PFSK-1 (cell line): Measurements from ENCODE around the gene DGKH.

Experiments used
- FOXP2 ChIP-seq: optimal IDR thresholded peaks from 2 replicates; pipeline ENCODE3; 2011; ENCODE audit warnings: borderline replicate concordance, control low read depth, inconsistent platforms; ENCODE audit not compliant: insufficient read depth; ENCODE audit errors: extremely low read length, extremely low read depth
- POLR2AphosphoS5 ChIP-seq: IDR thresholded peaks from 2 replicates; pipeline ENCODE4 v1.6.1; 2012; ENCODE audit warnings: low read depth, mild to moderate bottlenecking, control low read depth, low read length, moderate library complexity
- REST ChIP-seq, 2 experiments: IDR thresholded peaks; 2 replicates each; pipeline versions ENCODE4 v1.6.1 to v1.8.0; 2011 to 2012; ENCODE audit warnings: low read depth in 2 of 2, low read length in 2 of 2, control low read depth in 1 of 2, inconsistent platforms in 1 of 2, mild to moderate bottlenecking in 1 of 2, moderate library complexity in 1 of 2; ENCODE audit not compliant: insufficient read depth in 1 of 2
- SIN3A ChIP-seq: IDR thresholded peaks from 2 replicates; pipeline ENCODE4 v1.6.1; 2012; ENCODE audit warnings: mild to moderate bottlenecking, low read length, moderate library complexity, borderline replicate concordance; ENCODE audit not compliant: insufficient read depth
- TAF1 ChIP-seq: IDR thresholded peaks from 2 replicates; pipeline ENCODE4 v1.6.1; 2012; ENCODE audit warnings: low read length, control low read depth, borderline replicate concordance; ENCODE audit not compliant: insufficient read depth

Gene DGKH

GRCh38 chr13:42272115-42272803 lies 223.8 kb downstream of the DGKH start, which contains the start of gene AKAP11:
AKAP11 (plus strand) TSS chr13:42272152; CDS start chr13:42286349, 14,197 bp downstream.
- TF ChIP-seq SIN3A (no peak), FOXP2 (no peak), POLR2AphosphoS5 (no peak), TAF1 (no peak), REST (IDR thresholded peaks at IDR 0.05; ENCODE audit: insufficient read depth in 1 of 2, low read depth in 2 of 2, low read length in 2 of 2) (no peak)

GRCh38 chr13:42272804-42273175 lies 224.3 kb downstream of the DGKH start:
- no peak for TF ChIP-seq POLR2AphosphoS5
- TF ChIP-seq FOXP2 = no peak
- no peak for TF ChIP-seq TAF1
- no peak for TF ChIP-seq REST (IDR thresholded peaks at IDR 0.05; ENCODE audit: insufficient read depth in 1 of 2, low read depth in 2 of 2, low read length in 2 of 2)
- no peak for TF ChIP-seq SIN3A

GRCh38 chr13:42274386-42275097 lies 226.1 kb downstream of the DGKH start:
- TF ChIP-seq SIN3A (no peak), FOXP2 (no peak), TAF1 (no peak), POLR2AphosphoS5 (no peak), REST (IDR thresholded peaks at IDR 0.05; ENCODE audit: insufficient read depth in 1 of 2, low read depth in 2 of 2, low read length in 2 of 2) (no peak)

- TF ChIP-seq TAF1 (no peak), FOXP2 (no peak), REST (IDR thresholded peaks at IDR 0.05; ENCODE audit: insufficient read depth in 1 of 2, low read depth in 2 of 2, low read length in 2 of 2) (no peak), POLR2AphosphoS5 (no peak), SIN3A (no peak)
Measured at GRCh38 chr13:42275098-42275471, 226.6 kb downstream of the DGKH start.
